OCI-M1 (cell line): ENCODE measurements around the gene GRM4.

Source experiments
- DNase-seq: peaks from one replicate; lab custom pipeline; 2025; lab: John Stamatoyannopoulos, UW

GRM4 gene

DNA sequence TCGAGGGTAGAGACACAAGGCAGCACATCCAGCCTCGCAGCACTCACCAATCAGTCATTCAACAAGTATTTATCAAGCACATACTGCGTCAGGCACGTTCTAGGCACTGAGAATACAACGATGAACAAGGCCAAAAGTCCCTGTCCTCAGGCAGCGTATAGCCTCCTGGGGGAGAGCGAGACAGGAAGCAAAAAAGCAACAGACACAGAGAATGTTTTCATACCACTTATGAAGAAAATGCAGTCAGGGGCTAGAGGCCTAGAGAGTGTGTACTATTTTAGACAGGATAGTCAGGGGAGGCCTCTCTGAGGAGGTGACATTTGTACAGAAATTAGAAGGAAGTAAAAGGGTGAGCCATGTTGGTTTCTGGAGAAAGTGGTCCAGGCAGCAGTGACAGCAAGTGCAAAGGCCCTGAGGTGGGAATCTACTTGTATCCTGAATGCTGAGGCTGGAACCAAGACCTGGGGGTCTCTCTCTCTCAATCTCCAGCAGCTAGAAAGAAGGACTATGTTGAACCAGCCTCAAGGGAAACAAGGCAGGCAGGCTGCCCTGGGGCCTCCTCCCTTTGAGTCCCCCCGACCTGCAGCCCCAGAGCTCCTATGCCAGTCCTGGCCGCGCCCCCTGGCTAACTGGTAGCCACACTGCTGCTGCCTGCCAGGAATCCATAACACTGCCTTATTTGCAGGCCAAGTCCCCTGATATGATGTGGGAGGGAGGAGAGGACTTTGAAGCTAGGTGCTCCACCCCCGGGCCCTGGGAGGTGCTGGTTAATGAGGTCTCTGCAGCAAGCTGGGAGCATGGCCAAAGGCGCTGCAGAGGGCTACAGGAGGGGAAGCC, 151.2 kb downstream of the GRM4 start:
- no peak for DNase-seq

DNA sequence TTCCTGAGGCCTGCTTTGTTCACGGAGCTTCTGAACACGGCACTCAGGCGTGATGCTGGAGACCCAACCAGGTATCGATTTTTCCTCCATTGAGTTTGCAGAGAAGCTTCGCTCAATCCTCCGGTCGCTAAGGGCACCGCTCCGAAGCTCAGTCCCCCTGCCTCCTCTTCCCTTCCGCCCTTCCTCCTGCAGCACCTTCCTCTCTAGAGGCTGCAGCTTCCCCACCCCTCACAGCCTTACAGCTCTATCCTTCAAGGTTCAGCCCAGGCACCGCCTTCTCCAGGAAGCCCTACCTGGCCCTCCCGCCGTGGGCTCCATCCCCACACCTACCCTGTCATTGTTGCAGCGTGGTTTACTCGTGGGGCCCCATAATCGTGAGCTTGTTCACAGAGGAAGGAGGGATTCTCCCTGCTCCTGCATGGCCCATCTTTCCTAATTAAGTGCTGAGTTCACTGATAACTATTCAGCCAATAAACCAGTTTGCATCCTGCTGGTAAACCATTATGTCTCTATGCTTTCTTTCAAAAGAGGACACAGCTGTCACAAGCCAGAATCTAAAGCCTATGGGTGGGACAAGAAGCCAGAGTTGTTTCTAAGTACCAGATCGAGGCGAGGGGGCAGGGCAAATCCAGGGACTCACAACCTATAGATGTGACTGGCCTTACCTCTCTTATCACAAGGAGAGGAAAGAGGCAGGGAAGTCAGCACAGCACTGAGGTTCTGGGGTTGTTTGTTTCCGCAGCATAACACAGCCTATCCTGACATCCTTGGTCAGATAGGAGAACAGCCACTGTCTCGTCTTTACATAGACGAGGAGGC, 152.0 kb downstream of the GRM4 start:
- no peak for DNase-seq

DNA sequence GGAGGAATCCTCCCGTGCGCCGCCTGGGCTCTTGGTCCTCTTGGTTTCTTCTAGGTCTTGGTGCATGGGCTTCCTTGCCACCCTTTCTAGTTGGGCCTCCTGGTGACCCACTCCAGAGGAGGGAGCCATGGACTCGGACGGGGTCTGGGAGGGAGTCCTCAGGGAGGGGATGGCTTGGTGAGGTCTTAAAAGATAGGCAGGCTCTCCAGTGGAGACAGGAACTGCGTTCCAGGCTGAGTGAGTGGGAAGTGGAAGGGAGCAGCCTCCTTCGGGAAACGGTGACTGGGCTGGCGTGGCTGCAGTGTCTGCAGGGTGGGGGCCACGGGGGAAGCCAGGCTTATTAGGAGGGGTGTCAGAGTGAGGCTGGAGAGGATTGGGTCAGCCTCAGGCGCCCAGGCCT, 152.8 kb downstream of the GRM4 start:
- DNase-seq, result no peak

DNA sequence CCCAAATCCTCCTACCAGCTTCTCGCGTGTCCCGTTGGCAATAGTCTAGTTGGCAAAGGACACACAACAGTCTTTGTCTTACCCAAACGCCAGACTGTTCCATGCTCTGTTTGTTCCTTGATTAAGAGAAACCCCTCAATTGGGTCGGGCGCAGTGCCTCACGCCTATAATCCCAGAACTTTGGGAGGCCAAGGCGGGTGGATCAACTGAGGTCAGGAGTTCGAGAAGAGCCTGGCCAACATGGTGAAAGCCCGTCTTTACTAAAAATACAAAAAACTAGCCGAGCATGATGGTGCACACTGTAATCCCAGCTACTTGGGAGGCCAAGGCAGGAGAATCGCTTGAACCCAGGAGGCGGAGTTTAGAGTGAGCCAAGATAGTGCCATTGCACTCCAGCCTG, 153.7 kb downstream of the GRM4 start:
- DNase-seq, result no peak

DNA sequence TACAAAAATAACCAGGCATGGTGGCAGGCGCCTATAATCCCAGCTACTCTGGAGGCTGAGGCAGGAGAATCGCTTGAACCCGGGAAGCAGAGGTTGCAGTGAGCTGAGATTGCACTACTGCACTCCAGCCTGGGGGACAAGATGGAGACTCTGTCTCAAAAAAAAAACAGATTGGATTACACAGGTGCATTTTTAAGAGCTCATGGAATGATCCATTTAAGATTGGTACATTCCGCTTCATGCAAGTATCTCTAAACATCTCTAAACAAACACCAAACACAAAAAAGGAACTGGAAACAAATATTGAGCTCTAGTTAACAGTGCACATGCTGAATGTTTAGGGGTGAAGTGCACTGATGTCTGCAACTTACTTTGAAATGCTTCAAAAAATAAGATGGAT, 154.3 kb downstream of the GRM4 start:
- no peak for DNase-seq

DNA sequence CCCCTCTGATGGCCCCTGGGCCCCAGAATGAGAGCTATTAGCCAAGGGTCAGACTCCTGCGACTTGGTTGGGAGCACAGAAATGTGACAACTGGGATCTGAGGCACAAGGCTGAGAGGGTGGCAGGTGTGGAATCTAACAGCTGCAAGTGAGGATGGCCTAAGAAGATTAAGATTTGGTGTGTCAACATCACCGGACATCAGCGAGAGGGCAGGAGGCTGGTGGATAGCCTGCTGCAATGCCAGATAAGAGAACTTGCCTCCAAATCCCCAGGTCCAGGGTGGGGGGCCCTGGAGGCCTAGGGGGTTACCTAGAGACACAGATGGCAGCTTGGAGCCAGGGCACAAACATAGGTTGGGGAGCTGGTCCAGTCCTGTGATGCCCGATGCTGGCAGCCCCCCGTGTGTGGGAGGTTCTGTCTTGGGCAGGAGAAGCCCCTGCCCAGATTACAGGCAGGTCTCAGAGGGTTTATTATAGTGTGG, 155.8 kb downstream of the GRM4 start:
- no peak for DNase-seq

DNA sequence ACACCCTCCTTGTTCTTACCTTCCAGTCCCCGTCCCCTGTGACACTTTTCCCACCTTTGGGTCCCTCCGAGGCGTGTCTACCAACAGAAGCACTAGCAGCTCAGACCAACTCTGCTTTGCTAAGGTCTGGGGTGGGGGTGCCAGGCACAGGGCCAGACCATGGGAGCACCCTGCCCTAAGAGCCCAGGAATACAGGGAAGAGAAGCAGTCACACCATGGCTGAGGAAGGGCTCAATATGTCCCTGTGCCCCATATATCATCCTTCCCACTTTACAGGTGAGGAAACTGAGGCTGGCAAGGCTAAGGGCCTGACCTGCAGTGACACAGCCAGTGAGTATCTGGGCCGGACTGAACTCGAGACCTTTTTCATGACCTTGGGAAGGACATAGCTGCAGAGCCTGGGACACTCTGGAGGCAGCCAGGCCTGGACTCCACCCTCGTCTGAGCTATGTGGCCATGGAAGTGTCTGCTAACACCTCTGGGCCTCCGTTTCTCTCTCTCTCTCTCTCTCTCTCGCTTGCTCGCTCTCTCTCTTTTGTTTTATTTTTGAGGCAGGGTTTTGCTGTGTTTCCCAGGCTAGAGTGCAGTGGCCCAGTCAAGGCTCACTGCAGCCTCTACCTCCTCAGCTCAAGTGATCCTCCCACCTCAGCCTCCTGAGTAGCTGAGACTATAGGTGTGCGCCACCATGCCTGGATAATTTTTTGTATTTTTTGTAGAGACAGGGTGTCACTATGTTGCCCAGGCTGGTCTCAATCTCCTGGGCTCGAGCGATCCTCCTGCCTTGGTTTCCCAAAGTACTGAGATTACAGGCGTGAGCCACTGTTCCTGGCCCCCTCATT, 156.7 kb downstream of the GRM4 start:
- no peak for DNase-seq

DNA sequence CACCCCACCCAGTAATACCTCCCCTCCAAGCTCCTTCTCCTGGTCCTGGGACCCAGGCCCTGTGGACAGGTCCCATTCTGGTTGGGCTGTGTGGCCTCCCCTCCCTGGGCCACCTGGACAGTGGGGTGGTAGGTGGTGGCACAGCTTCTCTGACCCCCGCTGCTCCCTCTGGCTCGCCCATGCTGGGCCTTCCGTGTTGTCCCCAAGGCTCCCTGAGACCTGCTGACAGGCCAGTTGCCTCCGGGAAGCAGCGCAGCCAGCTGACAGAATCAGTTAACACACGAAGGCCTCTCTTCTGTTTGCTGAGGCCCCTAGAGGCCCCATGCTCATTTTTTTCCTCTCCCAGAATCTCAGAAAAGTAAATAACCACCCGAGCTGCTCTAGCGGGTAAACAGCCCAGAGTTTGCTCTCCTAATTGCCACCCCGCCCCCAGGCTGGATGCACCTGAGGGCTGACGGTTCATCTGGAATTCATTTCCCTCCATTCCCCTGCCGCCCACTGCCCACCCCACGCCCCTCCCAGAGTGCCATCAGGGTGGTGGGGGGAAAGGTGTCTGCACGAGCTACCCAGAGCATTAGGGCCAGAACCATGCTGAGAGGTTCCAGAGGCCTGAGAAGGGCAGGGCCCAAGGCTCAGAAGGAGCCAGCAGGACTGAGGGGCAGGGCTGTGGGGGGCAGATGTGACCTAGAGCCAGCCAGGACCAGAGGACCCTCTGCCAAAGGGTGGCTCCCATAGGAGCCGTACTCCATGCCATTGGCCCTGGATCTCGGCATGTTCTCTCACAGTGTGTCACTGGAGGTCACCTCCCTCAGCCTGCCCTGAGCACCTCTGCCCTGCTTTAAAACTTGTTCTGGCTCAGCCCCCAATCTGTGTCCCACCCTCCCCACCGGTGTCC, 157.5 kb downstream of the GRM4 start:
- no peak for DNase-seq

DNA sequence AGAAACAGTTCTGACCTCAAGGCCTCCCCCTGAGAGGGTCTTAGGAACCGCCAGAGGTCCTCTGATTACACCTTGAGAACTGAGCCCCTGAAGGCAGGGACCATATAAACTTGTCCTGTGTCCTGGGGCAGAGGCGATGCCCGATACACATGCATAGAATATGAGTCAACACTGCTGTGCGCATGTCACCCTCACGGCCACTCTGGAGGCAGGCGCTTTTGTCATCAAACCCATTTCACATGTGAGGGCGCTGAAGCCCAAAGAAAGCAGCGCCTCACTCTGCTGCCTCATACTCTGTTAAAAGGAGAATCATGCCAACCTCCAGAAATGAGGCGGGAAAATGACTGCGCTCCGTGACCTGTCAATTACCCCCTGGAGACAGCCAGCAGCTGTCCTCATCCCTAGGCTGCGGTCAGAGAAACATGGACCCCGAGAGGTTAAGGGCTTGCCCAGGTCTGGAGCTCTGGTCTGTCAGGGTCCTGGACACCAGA, 158.3 kb downstream of the GRM4 start:
- DNase-seq, result no peak

DNA sequence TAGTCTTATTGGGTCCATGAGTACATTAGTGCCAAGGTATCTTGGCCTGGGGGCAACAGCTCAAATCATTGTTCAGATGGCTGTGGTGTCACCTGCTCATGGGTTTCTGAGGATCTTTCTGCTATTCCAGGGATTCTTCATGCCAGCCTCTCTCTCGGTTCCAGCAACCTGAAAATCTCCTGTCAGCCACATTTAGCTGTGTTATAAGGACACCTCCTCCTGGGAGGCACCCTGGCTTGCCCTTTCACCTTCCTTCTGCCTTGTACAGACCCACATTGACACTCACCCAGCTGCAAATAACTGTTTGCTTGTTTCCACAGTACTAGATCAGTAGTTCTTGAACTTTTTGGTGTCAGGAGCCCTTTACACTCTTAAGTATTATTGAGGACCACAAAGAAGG, 159.9 kb downstream of the GRM4 start:
- DNase-seq, result no peak

DNA sequence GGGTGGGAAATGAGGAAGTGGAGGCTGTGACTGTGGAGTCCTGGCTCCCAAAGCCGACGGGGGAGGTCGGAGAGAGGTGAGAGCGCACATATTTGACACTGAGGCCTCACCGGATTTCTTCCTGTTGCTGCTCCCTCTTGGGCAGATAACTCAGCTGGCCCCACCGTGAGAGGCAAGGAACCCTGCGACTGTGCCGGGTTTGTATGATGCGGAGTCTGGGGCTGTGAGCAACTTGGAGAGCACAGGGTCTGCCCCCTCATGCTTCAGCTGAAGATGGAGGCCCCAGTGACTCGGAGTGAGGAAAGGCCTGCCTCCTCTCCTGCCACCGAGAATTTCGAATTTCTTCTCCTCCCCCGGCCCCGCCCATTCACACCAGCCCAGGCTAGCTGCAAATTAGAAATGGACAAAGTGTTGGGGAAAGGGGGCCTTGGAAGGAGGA, 160.6 kb downstream of the GRM4 start:
- no peak for DNase-seq

DNA sequence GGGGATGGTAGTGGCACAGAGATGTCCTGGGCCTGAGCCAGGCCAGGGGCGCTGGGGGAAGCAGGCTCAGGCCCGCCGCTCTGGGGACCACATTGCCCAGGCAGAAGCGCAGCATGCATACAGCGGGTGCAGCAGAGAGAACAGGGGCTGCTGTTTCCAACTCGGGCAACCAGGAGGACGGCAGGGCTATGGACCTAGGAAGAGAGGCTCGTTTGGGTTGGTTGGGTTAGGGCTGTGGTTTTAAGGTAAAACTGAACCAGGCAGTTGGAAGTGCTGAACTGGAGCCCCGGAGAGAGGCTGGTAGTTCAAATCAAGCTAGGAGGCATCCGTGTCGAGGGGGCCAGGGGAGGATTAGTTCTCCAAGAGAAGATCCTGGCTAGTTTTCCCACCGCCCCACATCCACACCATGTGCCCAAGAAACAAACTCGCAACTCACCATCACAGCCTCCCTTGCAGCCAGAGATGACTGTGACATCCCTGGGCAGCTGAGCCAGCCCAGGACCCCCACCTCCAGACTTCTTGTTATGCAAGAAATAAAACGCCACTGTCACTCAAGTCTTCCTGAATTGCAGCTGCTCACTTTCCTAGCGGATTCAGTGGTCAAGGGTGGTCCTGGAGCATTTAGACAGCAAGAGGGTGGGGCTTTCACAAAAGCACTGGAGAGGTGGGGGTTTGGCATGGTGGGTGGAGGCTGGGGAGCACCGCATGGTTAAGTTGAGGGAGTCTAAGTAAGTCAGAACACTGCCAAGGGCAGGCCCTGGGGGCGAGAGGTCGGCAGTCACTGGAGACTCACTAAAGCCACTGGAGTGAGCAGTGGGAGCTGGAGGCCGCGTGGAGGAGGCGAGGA, 161.2 kb downstream of the GRM4 start:
- no peak for DNase-seq

DNA sequence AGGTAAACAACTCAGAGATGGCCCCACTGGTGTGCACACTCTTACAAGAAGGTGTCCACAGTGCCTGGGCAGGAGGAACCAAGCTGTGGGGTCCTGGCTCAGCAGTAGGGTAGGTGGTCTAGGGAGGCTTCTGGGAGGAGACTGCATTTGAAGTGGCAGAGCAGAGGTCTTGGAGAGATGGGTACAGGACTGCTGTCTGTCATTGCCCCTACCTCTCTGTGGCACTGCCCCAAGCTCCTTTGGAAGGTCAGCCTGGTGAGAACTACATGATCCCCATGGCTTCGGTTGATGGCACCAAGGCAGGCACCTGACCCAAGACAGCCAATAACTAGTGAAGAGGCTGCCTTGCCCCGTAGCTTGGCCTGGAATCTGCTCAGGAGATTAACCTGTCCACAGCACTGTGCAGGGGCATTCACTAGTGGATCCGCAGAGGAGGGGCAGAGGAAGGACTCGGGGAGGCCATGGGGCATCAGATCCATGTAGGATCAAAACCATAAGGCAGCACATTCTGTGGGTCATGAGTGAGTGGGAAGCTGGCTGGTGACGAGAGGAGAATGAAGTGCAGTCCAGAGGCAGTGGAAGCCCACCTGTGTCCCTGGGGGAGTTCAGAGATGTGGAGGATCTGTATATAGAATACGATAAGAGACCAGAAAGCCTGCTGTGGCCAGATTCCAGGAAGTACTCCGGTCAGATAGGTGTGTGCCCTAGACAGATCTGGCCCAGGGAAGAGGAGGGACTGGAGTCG, 162.0 kb downstream of the GRM4 start:
- no peak for DNase-seq

DNA sequence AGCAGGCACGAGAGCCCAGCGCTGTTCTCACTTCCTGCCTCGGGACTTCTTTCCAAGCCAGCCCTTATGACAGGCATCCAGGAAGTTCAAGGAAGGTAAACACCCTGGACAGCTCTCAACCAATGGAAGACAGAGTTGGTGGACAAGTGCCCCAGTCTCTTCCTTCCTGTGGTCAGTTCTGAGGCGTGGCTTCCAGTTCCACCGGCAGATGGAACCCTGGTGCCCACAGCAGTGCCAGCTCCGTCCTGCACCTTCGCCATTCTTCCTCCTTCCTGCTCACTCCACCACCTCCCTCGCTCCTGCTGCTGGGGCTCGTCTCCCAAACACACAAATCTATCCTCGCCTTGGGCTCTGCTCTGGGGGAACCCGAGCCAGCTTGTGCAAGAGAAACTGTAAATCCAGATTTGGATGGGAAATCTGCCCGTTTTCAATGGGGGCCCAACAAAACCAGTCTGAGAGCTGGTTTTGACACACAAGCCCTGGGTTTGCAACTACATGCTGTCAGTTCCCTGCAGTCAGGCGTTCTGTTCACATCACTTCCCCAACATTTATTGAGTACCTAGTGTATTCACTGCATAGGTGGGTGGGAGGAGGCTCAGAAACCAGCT, 162.7 kb downstream of the GRM4 start:
- DNase-seq, result peak; percentile 16

DNA sequence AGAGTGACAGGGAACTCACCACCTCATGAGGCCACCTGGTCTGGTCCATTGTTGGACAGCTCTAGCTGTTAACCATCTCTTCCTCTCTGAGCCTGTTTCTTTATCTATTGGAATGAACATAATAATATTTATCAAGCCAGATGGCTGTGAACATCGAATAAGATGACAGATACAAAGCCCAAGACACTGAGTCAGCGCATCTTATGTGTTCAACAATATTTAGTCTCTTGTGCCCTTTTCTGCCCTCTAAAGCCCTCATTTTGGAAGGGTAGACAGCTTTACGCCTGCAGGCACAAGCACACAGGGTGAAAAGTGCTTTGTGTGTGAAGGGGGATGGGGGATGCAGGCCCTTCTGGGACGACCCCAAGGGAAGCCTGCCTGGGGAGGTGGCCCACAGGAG, 164.0 kb downstream of the GRM4 start:
- DNase-seq, result no peak

DNA sequence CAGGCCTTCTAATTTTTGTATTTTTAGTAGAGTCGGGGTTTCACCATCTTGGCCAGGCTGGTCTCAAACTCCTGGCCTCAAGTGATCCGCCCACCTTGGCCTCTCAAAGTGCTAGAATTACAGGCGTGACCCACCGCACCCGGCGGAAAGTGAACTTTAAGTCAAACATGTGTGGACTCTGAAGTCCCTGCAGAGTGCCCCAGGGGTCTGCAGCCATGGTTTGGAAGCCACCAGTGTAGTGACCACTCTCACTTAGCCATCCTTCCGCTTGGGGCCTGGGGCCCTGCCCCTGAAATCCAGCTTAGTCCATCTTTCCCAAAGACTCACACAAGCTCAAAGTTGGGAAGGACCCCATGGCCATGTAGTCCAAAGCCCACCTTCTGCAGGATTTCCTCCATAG, 164.5 kb downstream of the GRM4 start:
- no peak for DNase-seq

DNA sequence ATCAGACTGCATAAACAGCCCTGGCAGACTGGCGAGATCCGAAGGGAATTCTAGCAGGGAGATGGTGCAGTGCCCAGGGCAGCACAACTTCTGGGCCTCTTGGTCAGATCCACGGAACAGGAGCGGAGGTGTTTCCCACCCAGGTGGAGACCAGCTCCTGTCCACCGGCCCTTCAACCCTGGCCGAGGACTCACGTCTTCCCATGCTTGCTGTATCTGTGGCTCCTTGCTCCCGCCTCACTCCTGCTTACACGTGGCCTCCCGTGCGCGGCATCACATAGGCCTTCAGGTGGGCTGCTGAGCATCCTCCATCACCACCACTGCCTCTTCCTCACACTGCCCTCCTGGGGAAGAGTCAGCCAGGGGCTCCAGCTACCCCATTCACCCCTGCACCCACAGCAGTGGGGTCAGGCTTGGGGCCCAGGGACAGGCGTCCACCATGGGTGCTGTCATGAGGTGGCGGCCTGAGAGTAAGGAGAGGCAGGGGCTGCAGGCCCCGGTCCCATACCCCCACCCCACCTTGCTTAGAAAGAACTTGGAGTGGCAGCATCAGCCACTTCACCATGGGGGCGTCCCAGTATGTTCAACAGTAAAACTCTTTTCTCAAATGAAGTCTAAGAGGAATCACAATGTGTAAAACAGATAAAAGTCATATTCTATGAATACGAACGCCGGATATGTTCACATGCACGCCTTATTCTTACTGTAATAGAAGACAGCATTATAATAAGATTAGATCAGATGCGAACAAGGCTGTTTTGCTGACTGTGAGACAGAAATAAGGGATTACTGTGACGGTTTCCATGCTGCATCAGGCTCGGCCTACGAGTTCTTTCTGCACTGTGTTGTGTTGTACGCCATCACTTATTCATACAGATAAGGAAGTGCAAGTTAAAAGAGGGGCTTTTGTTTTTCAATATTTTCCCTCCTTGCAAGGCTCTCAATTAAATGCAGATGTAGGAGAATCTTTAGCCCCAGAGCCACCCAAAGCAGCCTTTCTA, 165.4 kb downstream of the GRM4 start:
- DNase-seq, result no peak

DNA sequence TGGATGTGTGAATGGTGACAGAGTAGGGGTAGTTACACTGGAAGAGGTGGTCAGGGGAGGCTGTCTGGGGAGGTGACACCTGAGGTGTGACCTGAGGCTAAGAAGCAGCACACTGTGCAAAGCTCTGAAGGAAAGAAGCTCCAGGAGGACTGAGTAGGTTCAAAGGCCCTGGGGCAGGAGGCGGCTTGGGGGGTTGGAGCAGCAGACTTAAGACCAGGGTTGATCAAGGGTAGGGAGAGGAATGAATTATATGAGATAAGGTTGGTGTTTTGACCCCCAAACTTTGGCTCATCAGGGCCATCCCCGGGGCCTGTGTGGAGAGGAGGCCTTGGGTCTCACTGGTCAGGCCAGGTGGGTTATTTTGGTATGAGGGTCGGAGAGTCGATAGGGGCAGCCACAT, 166.1 kb downstream of the GRM4 start:
- DNase-seq, result no peak
